ENCODE measurements around the gene CRK.
A peak's percentile ranks its signal among the peaks of the same experiment; 100 is the strongest.
"Not testable (repeated sequence)": the region's sequence is repeated elsewhere in the genome, so short reads cannot be mapped to it uniquely, and the experiment has no call there.

CRK gene

DNA sequence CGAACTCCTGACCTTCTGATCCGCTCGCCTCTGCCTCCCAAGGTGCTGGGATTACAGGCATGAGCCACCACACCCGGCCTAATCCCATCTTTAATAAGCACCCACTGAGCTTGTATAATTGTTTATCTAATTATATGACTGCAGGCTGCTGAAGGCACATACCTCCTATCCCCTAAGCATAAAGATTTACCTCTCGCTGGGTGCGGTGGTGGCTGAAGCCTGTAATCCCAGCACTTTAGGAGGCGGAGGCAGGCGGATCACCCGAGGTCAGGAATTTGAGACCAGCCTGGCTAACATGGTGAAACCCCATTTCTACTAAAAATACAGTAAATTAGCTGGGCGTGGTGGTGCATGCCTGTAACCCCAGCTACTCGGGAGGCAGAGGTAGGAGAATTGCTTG is 35.9 kb downstream of the CRK start:
- no peak for DNase-seq

DNA sequence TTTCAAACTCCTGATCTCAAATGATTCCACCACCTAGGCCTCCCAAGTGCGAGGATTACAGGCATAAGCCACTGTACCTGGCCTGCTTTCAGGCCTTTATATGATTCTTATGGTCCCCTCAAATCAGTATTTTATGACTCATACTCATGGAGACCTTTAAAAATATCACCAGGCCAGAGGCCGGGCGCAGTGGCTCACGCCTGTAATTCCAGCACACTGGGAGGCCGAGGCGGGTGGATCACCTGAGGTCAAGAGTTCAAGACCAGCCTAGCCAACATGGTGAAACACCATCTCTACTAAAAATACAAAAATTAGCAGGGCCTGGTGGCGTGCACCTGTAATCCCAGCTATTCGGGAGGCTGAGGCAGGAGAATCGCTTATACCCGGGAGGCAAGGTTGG is 37.6 kb downstream of the CRK start:
- not testable (repeated sequence) for DNase-seq

DNA sequence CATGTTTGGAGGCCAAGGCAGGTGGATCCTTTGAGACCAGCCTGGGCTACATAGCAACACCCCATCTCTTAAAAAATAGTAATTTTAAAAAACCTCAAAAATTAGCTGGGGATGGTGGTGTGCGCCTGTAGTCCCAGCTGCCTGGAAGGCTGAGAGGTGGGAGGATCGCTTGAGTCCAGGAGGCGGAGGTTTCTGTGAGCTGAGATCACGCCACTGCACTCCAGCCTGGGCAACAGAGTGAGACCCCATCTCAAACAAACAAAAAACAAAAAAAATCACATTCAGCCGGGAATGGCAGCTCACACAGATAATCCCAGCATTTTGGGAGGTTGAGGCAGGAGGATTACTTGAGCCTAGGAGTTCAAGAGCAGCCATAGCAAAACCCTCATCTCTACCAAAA is 39.6 kb downstream of the CRK start:
- DNase-seq, result no peak

DNA sequence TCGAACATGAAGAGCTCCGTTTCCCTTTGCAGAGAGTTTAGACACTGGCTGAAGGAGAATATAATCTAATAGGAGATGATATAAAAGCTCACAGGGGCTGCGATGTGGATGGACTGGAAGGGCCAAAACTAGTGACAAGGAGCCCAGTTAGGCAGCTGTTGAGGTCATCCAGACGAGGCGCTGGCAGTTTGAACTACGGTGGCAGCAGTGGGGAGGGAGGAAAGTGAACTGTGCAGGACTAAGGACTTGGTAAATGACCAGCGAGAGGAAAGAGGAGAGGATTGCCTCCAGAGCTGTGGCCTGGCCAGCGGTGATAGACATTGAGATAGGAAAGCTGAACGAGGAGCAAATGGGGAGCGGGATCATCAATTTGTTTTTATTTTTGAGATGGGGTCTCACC is 41.4 kb downstream of the CRK start:
- DNase-seq, result no peak

DNA sequence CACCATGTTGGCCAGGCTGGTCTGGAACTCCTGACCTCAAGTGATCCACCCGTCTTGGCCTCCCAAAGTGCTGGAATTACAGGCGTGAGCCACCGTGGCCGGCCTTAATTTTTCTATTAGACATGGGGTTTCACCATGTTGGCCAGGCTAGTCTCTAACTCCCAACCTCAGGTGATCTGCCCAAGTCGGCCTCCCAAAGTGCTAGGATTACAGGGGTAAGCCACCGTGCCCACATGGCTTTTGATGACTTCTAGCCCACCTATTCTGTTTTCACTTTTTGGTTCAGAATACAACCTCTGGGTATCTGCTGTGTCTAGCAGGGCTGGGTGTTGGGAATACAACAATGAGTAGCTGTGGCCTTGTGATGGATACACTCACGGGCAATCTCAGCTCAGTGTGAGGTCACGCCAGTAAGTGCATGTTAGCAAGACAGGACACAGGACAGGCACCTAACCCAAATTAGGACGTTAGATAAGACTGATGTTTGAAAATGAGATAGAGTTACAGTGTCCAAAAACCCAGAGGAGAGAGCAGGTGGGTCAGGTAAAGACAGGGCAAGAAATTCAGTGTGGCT is 41.9 kb downstream of the CRK start:
- DNase-seq, result no peak

DNA sequence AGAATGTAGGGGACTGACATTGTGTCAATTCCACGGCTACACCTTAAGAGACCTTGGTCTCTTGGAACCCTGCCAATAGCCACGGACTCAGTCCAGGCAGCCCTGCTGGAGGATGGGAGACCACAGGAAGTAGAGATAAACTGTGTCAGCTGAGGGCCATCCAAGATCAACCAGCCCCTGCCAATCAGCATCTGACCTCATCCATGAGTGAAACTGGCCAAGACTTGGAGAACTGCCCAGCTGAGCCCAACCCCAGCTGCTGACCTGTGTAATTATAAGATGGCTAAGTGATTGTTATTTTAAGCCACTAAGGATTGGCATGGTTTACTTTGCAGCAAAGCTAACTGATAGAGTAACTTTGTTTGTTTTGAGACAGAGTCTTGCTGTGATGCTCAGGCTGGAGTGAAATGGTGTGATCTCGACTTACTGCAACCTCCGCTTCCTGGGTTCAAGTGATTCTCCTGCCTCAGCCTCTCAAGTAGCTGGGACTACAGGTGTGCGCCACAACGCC is 42.7 kb downstream of the CRK start:
- DNase-seq, result no peak

DNA sequence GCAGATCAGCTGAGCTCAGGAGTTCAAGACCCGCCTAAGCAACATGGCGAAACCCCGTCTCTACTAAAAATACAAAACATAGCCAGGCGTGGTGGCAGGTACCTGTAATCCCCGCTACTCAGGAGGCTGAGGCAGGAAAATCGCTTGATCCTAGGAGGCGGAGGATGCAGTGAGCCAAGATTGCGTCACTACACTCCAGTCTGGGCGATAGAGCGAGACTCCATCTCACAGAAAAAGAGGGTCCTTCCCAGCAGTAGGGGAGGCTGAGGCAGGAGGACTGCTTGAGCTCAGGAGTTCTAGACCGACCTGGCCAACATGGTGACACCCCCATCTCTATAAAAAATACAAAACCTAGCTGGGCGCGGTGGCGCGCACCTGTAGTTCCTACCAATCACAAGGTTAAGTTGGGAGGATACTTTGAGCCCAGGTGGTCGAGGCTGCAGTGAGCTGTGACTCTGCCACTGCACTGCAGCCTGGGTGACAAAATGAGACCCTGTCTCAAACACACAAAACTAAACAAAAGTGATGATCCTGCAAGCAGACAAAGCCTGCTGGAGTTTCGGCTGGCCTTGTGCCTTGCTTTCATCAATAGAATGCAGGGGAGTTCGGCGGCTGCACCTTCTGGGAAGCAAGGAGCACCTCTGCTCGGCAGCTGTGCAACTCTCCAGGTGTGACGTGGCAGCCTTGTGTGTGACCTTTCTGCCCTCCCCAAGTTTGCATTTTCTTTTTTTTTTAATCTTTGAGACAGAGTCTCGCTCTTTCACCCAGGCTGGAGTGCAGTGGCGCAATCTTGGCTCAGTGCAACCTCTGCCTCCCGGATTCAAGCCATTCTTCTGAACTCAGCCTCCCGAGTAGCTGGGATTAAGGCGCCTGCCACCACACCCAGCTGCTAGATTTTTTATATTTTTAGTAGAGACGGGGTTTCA is 43.6 kb downstream of the CRK start:
- no peak for DNase-seq

DNA sequence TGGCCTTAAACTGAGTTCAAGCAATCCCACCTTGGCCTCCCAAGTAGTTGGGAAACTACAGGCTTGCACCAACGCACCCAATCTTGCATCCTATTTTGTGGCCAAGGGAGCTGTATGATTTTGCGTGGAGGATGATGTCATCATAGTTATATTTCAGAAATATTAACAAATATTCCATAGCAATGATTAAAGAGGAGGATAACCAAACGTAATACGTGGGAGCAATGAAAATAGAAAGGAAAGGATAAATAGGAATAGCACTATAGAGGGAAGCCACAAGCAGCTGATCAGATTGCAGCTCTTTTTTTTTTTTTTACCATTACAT is 53.8 kb downstream of the CRK start:
- no peak for DNase-seq

DNA sequence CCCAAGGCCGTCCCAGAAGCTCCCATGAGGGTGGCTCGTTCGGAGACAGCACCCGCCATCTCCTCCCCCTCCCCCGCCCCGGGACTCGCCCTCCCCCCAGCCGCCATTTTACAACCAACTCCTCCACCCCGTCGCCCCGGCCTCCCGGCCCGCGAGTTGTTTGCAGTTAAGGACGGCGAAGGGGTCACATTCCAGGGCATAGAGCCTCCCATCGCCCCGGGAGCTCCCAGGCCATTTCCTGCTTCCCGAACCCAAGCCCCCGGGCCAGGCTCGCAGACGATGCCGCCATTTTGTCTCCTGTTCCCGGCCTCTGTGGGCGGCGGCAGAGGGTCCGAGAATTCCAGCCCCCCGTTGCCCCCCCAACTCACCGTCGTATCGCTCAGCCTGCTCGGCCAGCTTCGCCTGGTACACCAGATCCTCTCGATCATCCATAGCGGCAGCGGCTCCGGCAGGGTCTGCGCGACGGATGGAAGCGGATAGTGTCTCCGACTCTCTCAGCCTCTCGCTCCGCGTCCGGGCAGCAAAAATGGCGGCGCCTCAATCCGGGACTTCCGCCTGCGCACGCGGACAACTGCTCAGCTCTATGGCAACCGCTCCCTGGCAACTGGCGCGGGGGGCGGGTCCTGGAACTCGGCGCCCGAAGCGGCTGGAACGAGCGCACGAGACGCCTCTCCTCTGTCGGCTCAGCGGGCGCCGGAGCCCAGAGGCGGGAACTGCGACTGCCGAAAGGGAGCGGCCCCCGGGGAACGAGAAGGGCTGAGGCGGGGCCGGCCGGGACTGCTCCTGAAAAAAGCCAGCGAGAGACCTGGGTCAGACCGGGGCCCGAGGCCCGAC is 56.1 kb downstream of the CRK start, which contains the start of gene YWHAE:
TSS of gene YWHAE (minus strand) at position 544 of the 834 bp plus-strand sequence. CDS start at position 432, 112 bp downstream.
- DNase-seq, result peak; percentile 77

DNA sequence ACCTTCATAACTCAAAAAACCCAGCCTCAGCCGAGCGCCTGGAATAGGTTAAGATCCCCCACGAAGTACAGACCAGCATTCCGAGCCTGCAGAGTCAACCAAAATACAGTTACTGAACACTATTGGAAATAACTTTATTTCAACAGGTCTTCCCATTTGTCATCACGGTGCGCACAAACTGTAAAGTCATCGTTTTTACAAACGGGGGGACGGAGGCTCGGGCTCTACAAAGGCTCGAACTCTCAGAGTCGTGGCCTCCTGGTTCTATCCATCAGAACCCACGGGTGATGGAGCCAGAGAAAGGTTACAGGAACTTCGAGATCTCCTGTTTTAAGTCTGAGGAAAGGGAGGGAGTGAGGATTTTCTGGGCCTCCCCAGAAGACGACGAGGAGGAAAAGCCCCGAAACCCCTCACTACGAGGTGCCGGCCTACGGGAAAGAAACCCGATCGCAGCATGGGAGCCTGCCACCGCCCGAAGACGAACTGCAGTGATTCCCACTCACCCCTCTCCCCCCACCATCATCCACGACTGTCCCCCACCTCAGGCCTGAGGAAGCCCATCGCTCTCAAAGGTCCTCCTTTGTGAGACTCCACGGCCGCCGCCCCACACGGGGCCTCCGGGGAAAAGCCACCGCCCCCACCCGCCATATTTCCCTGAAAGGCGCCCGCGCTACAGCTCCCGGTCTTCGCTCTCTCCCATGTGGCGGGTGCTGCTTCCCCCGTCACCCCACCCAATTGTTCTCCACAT is 56.9 kb downstream of the CRK start:
- peak; percentile 52 for DNase-seq

DNA sequence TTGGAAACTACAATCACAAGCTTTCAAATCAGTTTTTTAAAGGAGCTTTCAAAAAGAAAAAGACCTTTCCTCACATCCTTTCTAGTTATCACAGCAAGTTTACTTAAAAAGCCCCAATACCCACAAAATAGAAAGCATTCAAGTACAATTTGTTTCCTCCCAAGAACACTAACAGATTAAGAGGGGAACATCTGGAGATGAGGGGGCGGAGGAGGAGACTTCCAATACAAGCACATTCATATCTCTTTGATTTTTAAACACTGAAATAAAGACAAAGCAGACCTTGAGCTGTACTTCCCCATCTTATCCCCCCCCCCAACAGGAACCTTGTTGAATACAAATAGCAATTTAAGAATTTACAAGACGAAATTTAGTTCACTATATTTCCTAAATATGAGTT is 58.0 kb downstream of the CRK start:
- DNase-seq, result no peak

DNA sequence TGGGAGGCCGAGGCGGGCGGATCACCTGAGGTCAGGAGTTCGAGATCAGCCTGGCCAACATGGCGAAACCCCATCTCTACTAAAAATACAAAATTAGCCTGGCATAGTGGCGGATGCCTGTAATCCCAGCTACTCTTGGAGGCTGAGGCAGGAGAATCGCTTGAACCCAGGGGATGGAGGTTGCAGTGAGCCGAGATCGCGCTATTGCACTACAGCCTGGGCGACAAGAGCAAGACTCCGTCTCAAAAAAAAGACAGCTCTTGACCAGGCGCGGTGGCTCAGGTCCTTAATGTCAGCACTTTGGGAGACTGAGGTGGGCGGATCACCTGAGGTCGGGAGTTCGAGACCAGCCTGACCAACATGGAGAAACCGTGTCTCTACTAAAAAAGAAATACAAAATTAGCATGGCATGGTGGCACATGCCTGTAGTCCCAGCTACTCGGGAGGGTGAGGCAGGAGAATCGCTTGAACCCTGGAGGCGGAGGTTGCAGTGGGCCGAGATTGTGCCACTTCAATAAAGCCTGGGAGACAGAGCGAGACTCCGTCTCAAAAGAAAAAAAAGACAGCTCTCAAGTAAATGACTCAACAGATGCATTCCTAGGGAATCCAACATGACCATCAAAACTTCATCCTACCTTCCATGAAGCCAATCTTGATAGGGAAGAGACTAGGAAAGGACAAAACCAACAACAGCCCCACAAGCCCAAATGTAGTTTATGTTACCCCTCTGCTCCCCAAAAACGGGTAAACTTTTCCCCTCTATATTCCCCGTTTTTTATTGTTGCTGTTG is 60.0 kb downstream of the CRK start:
- not testable (repeated sequence) for DNase-seq

DNA sequence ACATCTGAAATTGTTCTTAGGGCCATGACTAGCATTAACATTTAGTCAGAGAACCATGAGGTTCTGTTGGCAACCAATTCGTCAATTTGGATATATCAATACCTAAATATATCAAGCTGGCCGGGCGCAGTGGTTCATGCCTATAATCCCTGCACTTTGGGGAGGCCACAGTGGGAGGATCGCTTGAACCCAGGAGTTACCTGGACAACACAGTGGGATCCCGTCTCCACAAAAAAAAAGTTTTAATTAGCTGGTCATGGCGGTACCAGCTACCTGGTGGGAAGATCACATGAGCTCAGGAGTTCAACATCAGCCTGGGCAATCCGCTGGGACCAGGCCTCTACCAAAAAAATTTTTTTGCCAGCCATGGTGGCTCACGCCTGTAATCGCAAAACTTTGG is 64.5 kb downstream of the CRK start:
- DNase-seq, result no peak

DNA sequence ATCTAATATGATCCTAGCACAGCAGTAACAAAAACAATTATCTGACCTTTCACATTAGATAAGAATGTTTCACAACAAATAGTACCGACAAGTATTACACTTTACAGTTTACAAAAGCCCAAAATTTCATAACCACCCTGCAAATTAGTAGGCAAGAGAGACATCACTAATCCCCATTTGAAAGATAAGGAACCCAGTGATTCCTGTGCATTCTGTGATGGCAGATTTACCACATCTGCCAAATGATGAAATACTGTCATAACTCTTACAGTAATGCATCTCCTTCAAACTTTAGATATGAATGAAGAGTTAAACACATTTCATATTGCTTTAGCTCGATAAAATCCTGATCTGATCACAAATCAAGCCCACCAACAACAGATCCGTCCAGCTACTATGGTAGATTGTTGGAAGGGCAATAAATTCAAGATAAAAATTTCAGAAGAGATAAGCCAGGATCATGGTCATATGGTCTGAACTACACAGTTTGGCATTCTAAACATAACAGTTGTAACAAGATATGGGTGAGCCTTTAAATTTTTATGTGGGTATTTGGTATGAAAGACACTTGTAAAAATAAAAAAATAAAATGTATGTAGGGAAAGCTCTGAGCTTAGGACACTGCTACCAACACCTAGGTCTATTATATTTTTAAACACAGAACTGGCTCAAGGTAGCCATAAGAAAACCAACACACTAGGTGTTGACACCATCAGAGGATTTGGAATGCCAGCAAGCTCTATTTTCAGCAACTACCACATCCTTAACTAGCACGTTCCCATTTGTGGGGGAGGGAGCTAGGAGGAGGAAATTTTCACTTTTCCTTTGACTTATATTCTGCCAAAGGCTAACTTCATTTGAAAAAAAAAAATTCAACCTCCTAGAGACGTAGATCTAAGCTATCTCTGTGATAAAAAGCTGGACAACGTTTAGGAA is 65.3 kb downstream of the CRK start:
- no peak for DNase-seq

DNA sequence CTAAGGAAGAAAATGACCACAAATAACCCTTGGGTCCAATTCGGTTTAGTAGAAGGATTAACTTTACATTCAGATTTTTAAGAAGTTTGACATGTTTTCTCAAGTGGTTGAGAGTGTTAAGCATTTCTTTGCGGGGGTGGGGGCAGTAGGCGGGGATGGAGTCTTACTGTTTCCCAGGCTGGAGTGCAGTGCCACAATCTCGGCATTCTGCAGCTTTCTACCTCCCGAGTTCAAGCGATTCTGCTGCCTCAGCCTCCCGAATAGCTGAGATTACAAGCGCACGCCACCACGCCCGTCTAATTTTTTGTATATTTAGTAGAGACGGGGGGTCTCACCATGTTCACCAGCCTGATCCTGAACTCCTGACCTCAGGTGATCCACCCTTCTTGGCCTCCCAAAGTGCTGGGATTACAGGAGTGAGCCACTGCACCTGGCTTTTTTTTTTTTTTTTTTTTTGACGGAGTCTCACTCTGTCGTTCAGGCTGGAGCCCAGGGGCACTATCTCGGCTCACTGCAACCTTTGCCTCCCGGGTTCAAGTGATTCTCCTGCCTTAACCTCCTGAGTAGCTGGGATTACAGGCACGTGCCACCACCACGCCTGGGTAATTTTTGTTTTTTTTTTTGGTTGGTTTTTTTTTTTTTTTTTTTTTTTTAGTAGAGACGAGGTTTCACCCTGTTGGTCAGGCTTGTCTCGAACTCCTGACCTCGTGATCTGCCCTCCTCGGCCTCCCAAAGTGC is 68.4 kb downstream of the CRK start:
- DNase-seq, result not testable (repeated sequence)

DNA sequence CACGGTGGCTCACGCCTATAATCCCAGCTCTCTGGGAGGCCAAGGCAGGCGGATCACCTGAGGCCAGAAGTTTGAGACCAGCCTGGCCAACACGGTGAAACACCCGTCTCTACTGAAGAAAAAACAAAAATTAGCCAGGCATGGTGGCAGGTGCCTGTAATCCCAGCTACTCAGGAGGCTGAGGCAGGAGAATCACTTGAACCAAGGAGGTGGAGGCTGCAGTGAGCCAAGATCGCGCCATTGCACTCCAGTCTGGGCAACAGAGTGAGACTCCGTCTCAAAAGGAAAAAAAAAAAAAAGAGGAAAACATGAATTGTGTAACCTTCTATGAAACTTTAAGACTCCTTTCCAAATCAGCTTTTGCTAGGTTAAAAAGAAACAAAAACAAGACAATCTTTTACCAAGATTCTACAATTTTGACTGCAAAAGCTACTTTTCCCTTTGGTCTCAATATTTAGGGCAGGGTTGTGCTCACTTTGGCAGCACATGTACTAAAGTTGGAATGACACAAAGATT is 69.3 kb downstream of the CRK start:
- DNase-seq, result not testable (repeated sequence)

DNA sequence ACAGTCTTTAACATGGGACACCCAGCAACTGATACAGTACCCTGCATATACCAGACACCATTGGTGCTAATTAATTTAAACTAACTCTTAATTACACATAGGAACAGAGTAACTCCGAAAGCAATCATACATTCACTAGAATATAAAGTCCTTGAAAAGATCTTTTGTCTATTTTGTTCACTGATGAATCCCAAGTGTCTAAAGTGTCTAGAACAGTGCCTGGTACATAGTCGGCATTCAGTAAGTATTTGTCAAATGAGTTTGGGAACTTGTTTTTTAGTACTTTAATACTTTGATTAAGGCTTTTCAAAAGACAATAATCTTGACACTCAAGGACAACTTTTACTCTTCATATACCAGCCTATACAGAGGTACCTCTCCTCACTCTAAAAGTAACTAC is 69.8 kb downstream of the CRK start:
- no peak for DNase-seq

DNA sequence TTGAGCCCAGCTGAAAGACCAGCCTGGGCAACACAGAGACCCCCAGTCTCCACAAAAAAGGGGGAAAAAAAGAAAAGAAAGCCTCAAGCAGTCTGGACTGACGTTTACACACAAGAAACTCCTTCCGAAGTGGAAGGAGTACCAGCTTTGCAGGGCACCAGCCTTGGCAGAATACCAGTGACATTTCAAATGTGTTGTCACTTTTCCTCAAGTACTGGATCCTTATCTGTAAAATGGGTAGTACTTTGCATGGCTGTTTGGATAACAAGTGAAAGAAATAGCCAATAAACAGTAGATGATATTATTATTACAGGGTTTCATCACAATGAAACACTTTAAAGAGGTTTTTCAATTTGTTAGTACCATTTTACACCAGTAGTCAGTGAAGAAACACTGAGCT is 70.2 kb downstream of the CRK start:
- DNase-seq, result no peak

DNA sequence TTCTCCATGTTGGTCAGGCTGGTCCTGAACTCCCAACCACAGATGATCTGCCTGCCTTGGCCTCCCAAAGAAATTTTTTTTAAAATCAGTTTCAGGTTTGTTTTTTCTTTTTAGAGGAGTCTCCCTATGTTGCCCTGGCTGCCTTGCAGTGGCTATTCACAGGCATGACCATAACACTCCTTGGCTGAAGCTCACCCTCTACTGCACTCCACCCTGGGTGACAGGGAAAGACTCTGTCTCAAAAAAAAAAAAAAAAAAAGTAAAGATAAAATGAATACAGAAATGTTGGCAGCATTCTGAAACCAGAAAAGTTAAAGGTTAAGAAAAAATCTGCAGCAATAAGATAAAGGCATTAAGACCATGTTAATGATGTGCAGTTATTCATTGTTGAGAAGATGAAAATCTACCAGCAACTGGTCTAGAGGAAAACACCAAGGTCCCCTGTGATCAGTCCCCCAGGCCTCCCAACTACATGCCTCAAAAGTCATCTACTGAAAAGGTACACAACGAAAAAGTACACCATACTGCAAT is 71.1 kb downstream of the CRK start:
- DNase-seq, result no peak
